Heart right ventricle (tissue), 16 donors: ENCODE measurements around the gene PCSK6. TPM values are rescaled to one million over a fixed set of nuclear protein-coding genes. Genes with fewer than 3 reads are reported as not detected.
"Not testable (repeated sequence)": the region's sequence is repeated elsewhere in the genome, so short reads cannot be mapped to it uniquely, and the experiment has no call there.

ENCODE experiments used
- ATAC-seq, 8 donors: fragments of 200-7000 bp; cut with Tn5 transposase; one replicate each; pipeline ENCODE4 v1.9.1; 2020; ENCODE audit warnings: mild to moderate bottlenecking in 8 of 8, moderate library complexity in 8 of 8, moderate number of reproducible peaks in 1 of 8
- DNase-seq, 2 donors: peaks; one replicate each; pipeline ENCODE4 v3.0.0-alpha.2; 2020
- H3K27ac ChIP-seq, 10 donors: fragments of 200-600 bp; sonication (generic) in 2 of 10; one replicate each; pipeline versions ENCODE4 v1.5.0 to v1.8.0; 2020 to 2022; ENCODE audit warnings: mild to moderate bottlenecking in 3 of 10
- H3K27me3 ChIP-seq, 7 donors: fragments of 200-600 bp; one replicate each; pipeline ENCODE4 v1.8.0; 2021 to 2022; ENCODE audit warnings: mild to moderate bottlenecking in 2 of 7
- H3K36me3 ChIP-seq, 9 donors: fragments of 200-600 bp; sonication (generic) in 1 of 9; one replicate each; pipeline versions ENCODE4 v1.5.0 to v1.8.0; 2020 to 2022; ENCODE audit warnings: mild to moderate bottlenecking in 2 of 9
- H3K4me1 ChIP-seq, 9 donors: fragments of 200-600 bp; sonication (generic) in 1 of 9; one replicate each; pipeline versions ENCODE4 v1.5.0 to v1.8.0; 2020 to 2022; ENCODE audit warnings: mild to moderate bottlenecking in 4 of 9
- H3K4me3 ChIP-seq, 10 donors: fragments of 200-600 bp; sonication (generic) in 2 of 10; one replicate each; pipeline versions ENCODE4 v1.5.0 to v1.8.0; 2020 to 2022; ENCODE audit warnings: mild to moderate bottlenecking in 7 of 10, moderate library complexity in 2 of 10
- H3K9me3 ChIP-seq, 11 donors: fragments of 200-600 bp in 10 of 11; sonication (generic) in 2 of 11; one replicate each; pipeline versions ENCODE4 v1.5.0 to v1.8.0; 2013 to 2022; ENCODE audit warnings: mild to moderate bottlenecking in 2 of 11, control low read depth in 1 of 11, moderate library complexity in 1 of 11
- CTCF ChIP-seq, 9 donors: fragments of 200-600 bp; sonication (generic) in 2 of 9; IDR thresholded peaks; one replicate each; pipeline versions ENCODE4 v1.5.0 to v1.8.0; 2021 to 2022; ENCODE audit warnings: antibody characterized with exemption in 9 of 9, mild to moderate bottlenecking in 5 of 9, moderate library complexity in 1 of 9
- WGBS, 2 donors: extraction: QIAGEN DNeasy Blood & Tissue Kit; methylation state at CpG; one replicate each; pipeline ENCODE4 v1.1.7; 2013; ENCODE audit warnings: inconsistent platforms in 1 of 2; 5-methylcytosine and 5-hydroxymethylcytosine counted together
- intact Hi-C, 10 donors: fragments of 100-400 bp; cut with DNase I; formaldehyde crosslinking; loops; one replicate each; pipeline versions ENCODE4 v1.11.1 to v1.14.2; 2022
- polyA plus RNA-seq, 2 donors: library from polyadenylated mRNA; stranded (reverse); fragments of 200-250 nt; gene quantifications; one replicate each; pipeline ENCODE4 v1.2.3, GENCODE V29; 2013
- total RNA-seq, 10 donors: library from RNA; stranded (reverse); fragmentation: NEBNext Ultra II Directional in 3 of 10; extraction: Animal tissue kit (Norgen Biotek cat#: 25700) in 3 of 10; gene quantifications; one replicate each; pipeline versions ENCODE4 v1.2.1 to v1.2.4, GENCODE V29; 2021 to 2023
- donor health status: Arrhythmogenic right ventricular cardiomyopathy.
- donor health status: ischemic (EF 13 %, LVEDD 7.1; RV severe dilation, severe dysfunction).
- donor health status: healthy with polysubstance abuse.
- donor health status: DM: no; HTN: yes; CAD: no.
- donor health status: DM: no; HTN: no; CAD: no.
- donor health status: ischemic (EF 25% LVEDD 6.9; RV normal size, moderate dysfunction).
- donor health status: ischemic (EF 25% LVEDD 5.7; RV mildly dilated, moderate dysfunction).
- donor health status: healthy.
- donor health status: DM: yes; HTN: yes; CAD: no.
- donor health status: Ischemic cardiomyopathy.
- donor health status: ischemic (EF 35%, LVEDD 5.7; RV mildly dilated, moderate dysfunction).
- donor health status: nonischemic (EF 11% LVEDD 7.7; RV severe dilation, severe dysfunction).
- donor health status: DM: yes; HTN: yes; CAD: no.
- donor health status: PGD.
- donor health status: ischemic (EF 29% LVEDD 5.4; RV normal size, mild dysfunction).
- donor health status: nonischemic (EF 23%, LVEDD 6.1; RV moderate dilation, normal function).

PCSK6 gene
- total and polyA plus RNA-seq, 12 donors, result 4.6 to 34.0 (median 21.7) TPM

GRCh38 chr15:101294731-101295606 lies 194.5 kb downstream of the PCSK6 start, which contains the start of gene SNRPA1:
TSS of gene SNRPA1 (minus strand) at chr15:101295248. CDS start at chr15:101295178, 70 bp downstream.
- 0 to 1% methylated on average over 87 of the region's 87 CpGs for WGBS, 2 donors
- DNase-seq, result peak; percentile 97 to 99
- H3K36me3 ChIP-seq, result peaks cover 0 to 29% (median 11%) of the 10 kb centered on the region in 9 donors

GRCh38 chr15:101293122-101293521 lies 196.4 kb downstream of the PCSK6 start:
- peaks cover 0 to 47% (median 12%) of the 10 kb centered on the region in 9 donors for H3K36me3 ChIP-seq
- no peak for TF ChIP-seq CTCF (IDR thresholded peaks at IDR 0.05)
- ATAC-seq, result no peak
- peak overlapping the region in 3 of 10 donors; percentile 41 to 99 (median 98) for H3K27ac ChIP-seq
- no peak for DNase-seq
- WGBS, 2 donors, result 82 to 85% methylated on average over 10 of the region's 10 CpGs
- intact Hi-C loops, result loop anchor here in 1 of 10 donors (10.0 kb wide), 2 partner anchors 72 to 202 kb away; no protein-coding TSS in a partner anchor
- H3K4me1 ChIP-seq, result peaks cover 0 to 43% (median 34%) of the 10 kb centered on the region in 9 donors
- no peaks in the 10 kb centered on the region for H3K9me3 ChIP-seq
- no peaks in the 10 kb centered on the region for H3K27me3 ChIP-seq
- H3K4me3 ChIP-seq, result peak overlapping the region in 9 of 10 donors; percentile 58 to 99 (median 90)

More at GRCh38 chr15:101294731-101295606, 194.5 kb downstream of the PCSK6 start, which contains the start of gene SNRPA1:
- Histone ChIP-seq H3K27me3 (no peaks in the 10 kb centered on the region), H3K9me3 (no peaks in the 10 kb centered on the region), H3K27ac (peak within 1 kb of the TSS; percentile 90 to 99 (median 96)), H3K4me1 (peaks cover 0 to 43% (median 34%) of the 10 kb centered on the region in 9 donors), H3K4me3 (peak within 1 kb of the TSS; percentile 58 to 99 (median 91))
- intact Hi-C loops, result loop anchor here in 6 of 10 donors (5.0 to 10.0 kb wide), 5 partner anchors 70 to 357 kb away; partner anchors contain the start of gene TM2D3 (in 2 of the 6)
- TF ChIP-seq CTCF (IDR thresholded peaks at IDR 0.05), result no peak
- ATAC-seq, result peak; percentile 93 to 96 (median 94)

GRCh38 chr15:101288905-101289513 lies 200.5 kb downstream of the PCSK6 start:
- peak in 3 of 8 donors; percentile 15 to 46 (median 28) for ATAC-seq
- TF ChIP-seq CTCF (IDR thresholded peaks at IDR 0.05), result peak; percentile 29 to 73 (median 66)
- intact Hi-C loops, result no loop called here

GRCh38 chr15:101287342-101287741 lies 202.2 kb downstream of the PCSK6 start:
- H3K4me1 ChIP-seq, result peaks cover 0 to 11% (median 8%) of the 10 kb centered on the region in 9 donors
- H3K4me3 ChIP-seq, ATAC-seq, H3K27ac ChIP-seq, DNase-seq, intact Hi-C loops, H3K27me3 ChIP-seq, H3K9me3 ChIP-seq: not testable (repeated sequence)
- H3K36me3 ChIP-seq, result peaks cover 0 to 100% (median 35%) of the 10 kb centered on the region in 9 donors
- 96 to 99% methylated on average over 6 of the region's 6 CpGs for WGBS, 2 donors

More at GRCh38 chr15:101288905-101289513, 200.5 kb downstream of the PCSK6 start:
- Histone ChIP-seq H3K27ac (no peak overlapping the region), H3K4me1 (peaks cover 0 to 28% (median 24%) of the 10 kb centered on the region in 9 donors), H3K4me3 (no peak overlapping the region), H3K36me3 (peaks cover 0 to 88% (median 28%) of the 10 kb centered on the region in 9 donors), H3K27me3 (no peaks in the 10 kb centered on the region), H3K9me3 (no peaks in the 10 kb centered on the region)
- WGBS, 2 donors, result 81 to 87% methylated on average over 8 of the region's 8 CpGs
- no peak for DNase-seq
